ENCODE data around the gene FILIP1.

Gene FILIP1

GRCh38 chr6:75423386-75423785 is 70.2 kb downstream of the FILIP1 start:
- H3K9ac ChIP-seq (ENCODE audit: low read depth, low read length, poor library complexity, severe bottlenecking), result no peak overlapping the region
- TF ChIP-seq CTCF (conservative IDR thresholded peaks at IDR 0.05; ENCODE audit: low read length), result no peak
- TF ChIP-seq EZH2phosphoT487 (IDR thresholded peaks at IDR 0.05; ENCODE audit: borderline replicate concordance), result no peak
- H3K36me3 ChIP-seq (ENCODE audit: insufficient read depth, low read length), result no peaks in the 10 kb centered on the region
- H3K79me2 ChIP-seq (ENCODE audit: insufficient read depth, low read length), result no peaks in the 10 kb centered on the region
- no peak overlapping the region for H2AFZ ChIP-seq (ENCODE audit: low read length)
- no peak overlapping the region for H3K4me2 ChIP-seq (ENCODE audit: low read depth, low read length, poor library complexity, severe bottlenecking)
- H3F3A ChIP-seq (ENCODE audit: low read depth), result no peaks in the 10 kb centered on the region
- H4K20me1 ChIP-seq (ENCODE audit: insufficient read depth, low read length, poor library complexity, severe bottlenecking), result no peaks in the 10 kb centered on the region
- no peaks in the 10 kb centered on the region for H3K4me1 ChIP-seq (ENCODE audit: insufficient read depth, low read length, poor library complexity, severe bottlenecking)
- no peaks in the 10 kb centered on the region for H3K9me2 ChIP-seq (replicated peaks; ENCODE audit: low read depth, low read length)
- no peaks in the 10 kb centered on the region for H3K27me3 ChIP-seq (ENCODE audit: insufficient read depth, low read length, poor library complexity, severe bottlenecking)
- H3K4me3 ChIP-seq (ENCODE audit: low read length, poor library complexity, severe bottlenecking), result no peak overlapping the region
- H3K9me3 ChIP-seq (ENCODE audit: insufficient read depth, low read depth, low read length), result no peaks in the 10 kb centered on the region

GRCh38 chr6:75422024-75422639 is 71.5 kb downstream of the FILIP1 start:
- Histone ChIP-seq H4K20me1 (ENCODE audit: insufficient read depth, low read length, poor library complexity, severe bottlenecking) (no peaks in the 10 kb centered on the region), H3F3A (ENCODE audit: low read depth) (no peaks in the 10 kb centered on the region), H3K9ac (ENCODE audit: low read depth, low read length, poor library complexity, severe bottlenecking) (no peak overlapping the region), H3K36me3 (ENCODE audit: insufficient read depth, low read length) (no peaks in the 10 kb centered on the region), H3K4me1 (ENCODE audit: insufficient read depth, low read length, poor library complexity, severe bottlenecking) (no peaks in the 10 kb centered on the region), H3K9me3 (ENCODE audit: insufficient read depth, low read depth, low read length) (no peaks in the 10 kb centered on the region), H2AFZ (ENCODE audit: low read length) (no peak overlapping the region), H3K4me3 (ENCODE audit: low read length, poor library complexity, severe bottlenecking) (no peak overlapping the region), H3K4me2 (ENCODE audit: low read depth, low read length, poor library complexity, severe bottlenecking) (no peak overlapping the region), H3K79me2 (ENCODE audit: insufficient read depth, low read length) (no peaks in the 10 kb centered on the region), H3K27me3 (ENCODE audit: insufficient read depth, low read length, poor library complexity, severe bottlenecking) (no peaks in the 10 kb centered on the region), H3K9me2 (replicated peaks; ENCODE audit: low read depth, low read length) (no peaks in the 10 kb centered on the region)
- no peak for TF ChIP-seq EZH2phosphoT487 (IDR thresholded peaks at IDR 0.05; ENCODE audit: borderline replicate concordance)
- no peak for TF ChIP-seq CTCF (conservative IDR thresholded peaks at IDR 0.05; ENCODE audit: low read length)

GRCh38 chr6:75421316-75422023 is 72.1 kb downstream of the FILIP1 start:
- H3K9me2 ChIP-seq (replicated peaks; ENCODE audit: low read depth, low read length), result no peaks in the 10 kb centered on the region
- no peak for TF ChIP-seq EZH2phosphoT487 (IDR thresholded peaks at IDR 0.05; ENCODE audit: borderline replicate concordance)
- TF ChIP-seq CTCF (conservative IDR thresholded peaks at IDR 0.05; ENCODE audit: low read length), result no peak
- H3K4me1 ChIP-seq (ENCODE audit: insufficient read depth, low read length, poor library complexity, severe bottlenecking), result no peaks in the 10 kb centered on the region
- no peak overlapping the region for H3K9ac ChIP-seq (ENCODE audit: low read depth, low read length, poor library complexity, severe bottlenecking)
- no peak overlapping the region for H3K4me3 ChIP-seq (ENCODE audit: low read length, poor library complexity, severe bottlenecking)
- H3K36me3 ChIP-seq (ENCODE audit: insufficient read depth, low read length), result no peaks in the 10 kb centered on the region
- no peaks in the 10 kb centered on the region for H3K9me3 ChIP-seq (ENCODE audit: insufficient read depth, low read depth, low read length)
- H4K20me1 ChIP-seq (ENCODE audit: insufficient read depth, low read length, poor library complexity, severe bottlenecking), result no peaks in the 10 kb centered on the region
- no peak overlapping the region for H3K4me2 ChIP-seq (ENCODE audit: low read depth, low read length, poor library complexity, severe bottlenecking)
- H3K27me3 ChIP-seq (ENCODE audit: insufficient read depth, low read length, poor library complexity, severe bottlenecking), result no peaks in the 10 kb centered on the region
- H3F3A ChIP-seq (ENCODE audit: low read depth), result no peaks in the 10 kb centered on the region
- no peak overlapping the region for H2AFZ ChIP-seq (ENCODE audit: low read length)
- no peaks in the 10 kb centered on the region for H3K79me2 ChIP-seq (ENCODE audit: insufficient read depth, low read length)

All from Loucy (cell line).